GM18907 (cell line): ENCODE measurements around the gene ADAMTS2.

Source experiments
- ATAC-seq: cut with Tn5 transposase; IDR thresholded peaks from one replicate; pipeline ENCODE4 v1.9.1; 2021; ENCODE audit warnings: mild to moderate bottlenecking, moderate library complexity; ENCODE audit not compliant: unreplicated experiment

The ADAMTS2 gene

DNA sequence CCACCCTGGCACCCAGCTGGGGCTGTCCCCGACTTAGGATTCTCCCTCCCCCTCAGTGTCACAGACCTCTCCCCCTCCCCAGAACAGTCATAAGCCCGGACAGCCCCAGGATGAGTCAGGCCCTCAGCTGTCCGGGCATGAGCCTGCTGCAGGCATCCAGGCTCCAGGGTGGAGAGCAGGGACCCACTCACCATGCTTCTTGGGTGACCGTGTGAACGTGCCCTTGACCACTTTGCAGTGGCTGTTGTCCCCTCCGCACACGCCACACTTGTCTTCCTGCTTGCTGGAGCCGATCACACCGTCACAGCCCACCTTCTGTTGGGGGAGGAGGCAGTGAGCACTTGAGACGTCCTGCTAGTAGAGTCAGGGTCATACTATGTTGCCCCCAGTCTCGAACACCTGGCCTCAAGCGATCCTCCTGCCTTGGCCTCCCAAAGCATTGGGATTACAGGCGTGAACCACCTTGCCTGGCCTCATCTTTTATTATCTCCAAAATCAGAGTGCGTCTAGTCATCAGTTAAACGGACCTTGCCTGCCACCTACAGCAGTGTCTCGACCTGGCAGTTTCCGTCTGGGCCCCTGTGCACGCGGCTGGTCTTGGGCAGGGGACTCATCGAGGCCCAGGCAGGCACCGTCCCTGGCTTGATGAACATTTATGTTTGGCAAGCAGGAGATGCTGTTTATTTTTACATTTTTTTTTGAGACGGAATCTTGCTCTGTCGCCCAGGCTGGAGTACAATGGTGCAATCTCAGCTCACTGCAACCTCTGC, 212.5 kb downstream of the ADAMTS2 start:
- ATAC-seq, result no peak

DNA sequence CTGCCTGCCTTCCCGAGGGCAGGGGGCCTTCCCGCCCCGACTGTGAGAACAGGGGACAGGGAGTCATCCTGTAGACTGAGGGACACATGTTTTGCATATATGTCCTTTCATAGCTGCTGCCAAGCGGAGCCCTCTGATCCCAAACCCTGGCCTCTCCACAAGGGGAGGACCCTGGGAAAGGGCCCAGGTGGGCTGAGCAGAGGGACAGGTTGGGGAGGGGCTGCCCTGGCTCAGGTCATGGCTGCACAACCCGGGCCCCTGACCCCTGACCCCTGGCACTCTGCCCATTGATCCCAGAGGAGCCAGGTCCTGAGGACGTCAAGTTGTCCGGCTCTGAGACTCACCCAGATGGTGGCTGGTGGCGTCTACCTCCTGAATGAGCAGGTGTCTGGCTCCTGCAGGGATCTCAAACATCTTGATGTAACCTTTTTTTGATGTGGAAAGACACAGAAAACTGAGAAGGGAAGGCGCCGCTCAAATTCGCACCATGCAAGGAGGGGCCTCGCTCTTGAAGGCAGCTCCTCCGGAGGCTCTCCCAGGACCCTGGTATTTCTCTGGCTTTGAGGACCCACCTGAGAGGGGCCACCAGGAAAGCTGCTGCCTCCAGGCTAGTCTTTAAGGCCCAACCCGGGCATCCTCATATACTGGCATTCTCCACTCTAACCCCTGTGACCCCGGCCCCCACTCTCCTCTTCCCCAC, 213.2 kb downstream of the ADAMTS2 start:
- ATAC-seq, result no peak

DNA sequence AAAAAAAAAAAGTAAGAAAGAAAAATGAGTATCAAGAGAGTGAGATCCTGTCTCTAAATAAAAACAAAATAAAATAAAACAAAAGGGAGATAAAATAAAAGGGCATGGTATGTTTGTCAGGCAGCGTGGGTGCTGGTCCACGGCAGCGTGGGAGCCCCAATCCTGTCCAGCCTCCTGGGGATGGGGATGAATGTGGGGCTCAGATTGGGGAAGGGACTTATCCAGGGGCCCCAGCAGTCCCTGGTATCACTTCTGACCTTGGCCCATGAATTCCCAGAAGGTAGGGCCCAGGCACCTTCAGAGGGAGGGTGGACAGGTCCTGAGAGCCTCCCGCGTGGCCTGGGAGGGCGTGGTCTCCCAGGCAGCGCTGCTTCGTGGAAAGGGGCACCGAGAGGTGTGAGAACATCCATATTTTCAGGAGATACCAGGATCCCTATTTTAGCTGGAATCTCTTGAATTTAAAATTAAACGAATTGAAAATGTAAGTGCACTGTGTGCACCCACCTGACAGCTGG, 213.9 kb downstream of the ADAMTS2 start:
- no peak for ATAC-seq

DNA sequence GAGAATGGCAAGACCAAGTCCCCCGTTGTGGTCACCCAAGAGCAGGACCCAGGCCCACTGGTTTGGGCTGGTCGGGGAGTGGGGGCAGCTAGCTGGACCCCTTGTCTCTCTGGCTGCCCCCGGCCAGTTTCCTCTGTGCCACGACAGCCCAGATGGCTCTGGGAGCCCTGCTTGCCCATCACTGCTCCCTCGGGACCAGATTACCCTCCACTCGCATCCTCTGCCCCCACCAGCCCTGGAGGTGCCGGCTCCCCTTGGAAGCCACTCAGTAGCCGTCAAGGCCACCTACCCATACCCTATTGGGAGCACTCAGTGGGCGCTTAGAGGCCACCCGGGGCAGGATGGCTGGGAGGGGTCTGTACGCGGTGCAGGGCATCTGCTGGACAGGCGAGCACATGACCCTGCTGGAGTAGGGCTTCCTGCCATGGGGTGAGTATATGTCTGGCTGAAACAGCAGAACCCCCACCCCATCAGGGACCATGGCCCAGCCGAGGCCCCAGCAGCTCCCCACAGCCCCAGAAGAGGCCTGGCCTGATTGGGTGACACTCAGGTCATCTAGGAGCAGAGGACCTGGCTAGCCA, 215.1 kb downstream of the ADAMTS2 start:
- ATAC-seq, result no peak

DNA sequence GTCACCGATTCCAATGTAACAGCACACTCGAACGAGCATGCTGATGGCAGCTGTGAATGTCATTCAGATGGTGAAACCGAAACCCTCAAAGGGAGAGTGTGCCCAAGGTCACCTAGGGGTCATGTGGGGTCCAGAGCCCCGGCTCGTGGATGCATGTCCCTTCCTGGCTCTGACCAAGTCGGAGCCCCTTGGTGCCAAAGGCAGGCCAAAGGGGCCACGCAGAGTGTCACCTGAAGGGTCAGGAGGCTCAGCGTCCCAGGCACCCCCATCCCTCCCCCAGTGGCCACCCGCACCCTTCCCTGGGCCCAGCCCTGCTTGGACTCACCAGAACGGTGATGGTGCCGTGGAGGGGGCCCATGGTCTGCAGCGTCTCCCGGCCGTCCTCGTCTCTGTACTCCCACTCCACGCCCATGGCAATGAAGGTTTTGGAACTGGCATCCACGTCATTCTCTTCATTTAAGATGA, 215.6 kb downstream of the ADAMTS2 start:
- no peak for ATAC-seq

DNA sequence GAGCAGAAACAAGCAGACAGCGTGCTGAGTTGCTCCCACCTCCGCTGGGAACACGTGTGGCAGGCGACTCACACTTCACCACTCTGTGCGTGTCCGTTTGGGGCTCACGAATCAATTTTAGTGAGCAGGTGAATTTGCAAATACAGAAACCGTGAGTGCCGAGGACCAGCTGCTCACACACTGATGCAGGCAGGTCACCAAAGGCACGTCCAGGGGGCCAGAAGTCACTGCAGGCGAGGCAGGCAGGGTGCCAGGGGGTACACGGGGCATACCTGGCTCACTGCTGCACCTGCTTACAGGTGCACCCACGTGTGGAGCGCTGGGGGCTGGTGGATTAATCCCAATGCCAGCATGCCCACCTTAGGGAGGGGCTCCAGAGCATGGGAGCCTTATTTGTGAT, 216.3 kb downstream of the ADAMTS2 start:
- ATAC-seq, result no peak

DNA sequence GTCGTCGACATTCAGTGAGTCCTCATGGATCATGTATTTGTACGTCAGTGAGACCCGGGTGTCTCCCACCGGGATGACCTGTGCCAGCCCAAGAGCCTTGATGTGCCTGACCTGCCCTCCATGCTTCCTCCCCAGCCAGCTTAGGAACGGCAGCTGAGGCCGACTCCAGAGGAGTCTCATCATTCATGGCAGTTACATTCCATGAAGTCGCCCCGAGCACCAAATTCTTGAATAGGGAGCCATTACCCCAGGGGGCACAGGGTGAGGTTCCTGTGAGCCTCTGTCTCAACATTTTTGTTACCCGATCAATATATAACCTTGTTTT, 217.3 kb downstream of the ADAMTS2 start:
- ATAC-seq, result no peak

DNA sequence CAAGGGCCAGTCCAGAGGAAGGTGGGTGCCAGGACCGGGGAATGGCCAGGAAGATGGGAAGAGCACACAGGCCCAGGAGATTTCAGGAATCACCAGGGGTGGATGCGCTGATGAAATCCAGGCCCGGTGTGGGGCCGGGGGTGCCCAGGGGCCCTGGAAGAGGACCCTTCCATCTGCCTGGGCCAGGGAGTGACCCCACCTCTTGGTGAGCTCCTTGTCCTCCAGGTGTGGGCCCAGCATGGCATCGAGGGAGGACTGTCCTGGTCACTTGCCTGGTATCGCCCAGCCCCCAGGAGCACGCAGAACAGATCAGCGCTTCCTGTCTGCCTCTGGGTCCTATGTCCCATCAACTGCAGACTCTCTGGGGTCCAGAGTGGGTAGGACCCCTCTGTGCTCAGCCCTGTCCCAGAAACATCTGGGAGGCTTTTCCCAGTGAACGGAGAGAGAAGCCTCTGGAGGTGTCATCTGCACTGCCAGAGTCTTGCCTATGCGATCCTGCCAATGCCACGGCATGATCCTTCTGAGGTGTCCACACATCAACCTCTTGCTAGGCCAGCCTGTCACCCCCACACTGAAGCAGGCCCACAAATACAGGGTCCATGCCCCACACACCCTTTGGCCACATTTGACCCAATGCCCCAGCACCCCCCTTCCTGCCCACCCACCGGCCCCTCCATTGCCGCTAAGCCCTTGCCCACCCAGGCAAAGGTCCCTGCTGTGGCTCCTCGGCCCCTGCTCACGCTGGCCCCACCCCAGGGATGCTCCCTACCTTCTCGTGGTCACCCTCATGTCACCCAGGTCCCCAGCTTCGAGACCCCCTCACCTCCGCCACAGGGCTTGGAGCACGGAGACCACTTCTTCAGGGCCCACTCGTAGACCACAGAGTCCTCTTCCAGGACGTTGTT, 217.9 kb downstream of the ADAMTS2 start:
- no peak for ATAC-seq

DNA sequence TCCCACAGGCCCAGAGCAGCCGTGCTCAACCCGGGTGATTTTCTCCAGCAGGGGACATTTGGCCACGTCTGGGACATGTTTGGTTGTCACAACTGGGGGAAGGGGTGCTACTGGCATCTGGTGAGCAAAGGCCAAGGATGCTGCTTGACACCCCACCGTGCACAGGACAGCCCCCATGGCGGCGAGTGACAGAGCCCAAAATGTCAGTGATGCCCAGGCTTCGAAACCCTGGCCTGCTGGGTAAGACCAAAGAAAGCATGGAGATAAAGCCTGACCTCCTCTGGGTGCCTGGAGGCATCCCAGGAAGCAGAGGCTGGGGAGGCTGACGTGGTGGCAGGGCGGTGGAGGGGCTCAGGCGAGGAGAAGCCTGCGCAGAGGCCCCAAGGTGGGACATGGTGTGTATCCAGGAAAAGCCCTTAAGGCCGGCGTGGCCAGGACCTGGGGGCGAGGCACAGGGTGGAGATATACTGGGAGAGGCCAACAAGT, 218.7 kb downstream of the ADAMTS2 start:
- ATAC-seq, result no peak

DNA sequence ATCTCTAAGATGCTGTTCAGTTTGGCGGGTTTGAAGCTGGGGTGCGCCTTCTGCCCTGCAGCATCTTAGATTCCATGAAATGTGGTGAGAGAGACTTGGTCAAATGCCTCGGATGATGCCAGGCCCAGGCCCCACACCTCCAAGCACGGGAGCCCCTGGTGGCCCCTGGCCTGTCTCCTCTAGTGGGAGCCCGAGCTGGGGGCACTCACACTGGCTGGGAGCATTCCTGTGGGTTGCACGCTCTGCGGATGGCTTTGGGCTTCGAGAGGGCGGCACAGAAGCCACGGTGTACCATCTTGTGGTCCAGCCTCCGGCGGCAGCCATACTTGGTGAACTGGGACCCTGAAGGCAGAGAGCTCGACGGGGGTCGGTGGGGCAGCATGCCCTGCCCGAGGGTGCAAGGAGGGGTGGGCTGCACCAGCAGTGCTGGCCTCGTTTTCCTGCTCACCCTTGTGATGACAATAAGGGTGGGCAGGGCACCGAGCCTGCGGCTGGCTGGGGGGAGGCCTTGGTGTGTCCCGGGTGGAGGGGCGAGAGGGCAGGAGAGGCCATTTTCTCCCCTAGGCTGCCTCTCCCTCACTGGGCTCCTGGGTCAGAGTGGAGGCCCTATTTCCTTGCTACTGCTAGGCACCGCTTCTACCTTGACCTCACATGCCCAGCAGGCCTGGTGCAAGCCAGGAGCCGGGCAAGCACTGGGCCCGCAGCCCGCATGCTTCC, 219.3 kb downstream of the ADAMTS2 start:
- ATAC-seq, result no peak

DNA sequence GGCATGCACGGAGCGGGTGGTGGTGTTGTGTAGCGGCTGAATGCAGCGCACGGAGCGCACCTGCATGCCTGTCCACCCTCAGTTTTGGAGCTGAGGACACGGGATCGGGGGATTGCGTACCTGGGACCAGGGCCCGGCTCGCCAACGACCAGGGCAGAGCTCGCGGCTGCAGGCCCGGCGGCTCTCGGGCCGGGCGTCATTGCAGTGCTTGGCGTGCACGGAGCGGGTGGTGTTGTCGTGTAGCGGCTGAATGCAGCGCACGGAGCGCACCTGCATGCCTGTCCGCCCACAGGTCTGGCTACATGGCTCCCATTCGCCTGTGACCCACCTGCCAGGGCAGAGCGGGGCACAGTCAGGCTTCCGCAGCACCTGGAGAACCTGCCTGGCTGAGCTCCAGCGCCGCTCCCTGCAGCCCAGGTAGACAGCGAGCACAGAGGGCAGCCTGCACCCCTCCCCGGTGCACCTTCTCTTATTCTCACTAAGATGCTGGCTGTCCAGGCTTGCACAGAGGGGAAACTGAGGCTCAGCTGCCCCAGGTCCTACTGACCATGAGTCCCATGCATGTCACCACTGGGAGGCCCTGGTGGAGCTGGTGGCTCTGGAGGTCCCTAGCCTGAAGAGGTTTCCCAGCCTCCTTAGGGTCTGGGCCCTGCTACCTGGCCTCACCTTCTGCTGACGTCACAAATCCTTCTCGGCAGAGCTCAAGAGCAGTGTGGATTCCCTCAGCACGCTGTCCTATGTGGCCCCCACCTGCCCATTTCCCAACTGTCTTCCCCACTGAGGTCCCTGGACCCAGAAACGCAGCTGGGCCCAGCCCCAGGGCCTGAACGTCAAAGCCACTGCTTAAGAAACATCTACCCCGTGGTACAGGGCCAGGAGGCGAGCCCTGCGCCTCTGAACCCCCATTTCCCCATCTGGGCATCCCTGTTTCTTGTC, 220.1 kb downstream of the ADAMTS2 start:
- ATAC-seq, result no peak

DNA sequence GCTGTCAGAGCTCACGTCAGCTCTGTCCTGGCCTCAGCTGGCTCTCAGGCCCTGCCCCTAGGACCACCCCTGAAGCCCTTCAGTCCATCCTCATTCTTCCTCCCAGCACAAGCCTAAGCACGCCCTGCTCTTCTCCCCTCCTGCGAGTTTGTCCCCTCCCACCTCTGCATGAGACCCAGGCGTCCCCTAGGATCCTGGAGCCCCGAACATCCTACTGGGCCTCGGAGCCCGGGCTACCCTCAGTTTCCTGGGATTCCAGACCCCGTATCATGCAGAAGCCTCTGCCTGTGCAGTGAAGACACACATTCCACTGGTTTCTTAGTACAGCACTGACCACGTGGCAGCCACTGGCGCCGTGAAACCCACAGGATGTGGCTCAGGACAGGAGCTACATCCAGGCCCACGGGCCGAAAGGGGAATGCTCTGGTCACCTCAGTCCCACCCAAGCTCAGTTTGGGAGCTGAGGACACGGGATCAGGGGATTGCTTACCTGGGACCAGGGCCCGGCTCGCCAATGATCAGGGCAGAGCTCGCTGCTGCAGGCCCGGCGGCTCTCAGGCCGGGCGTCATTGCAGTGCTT, 220.9 kb downstream of the ADAMTS2 start:
- no peak for ATAC-seq

DNA sequence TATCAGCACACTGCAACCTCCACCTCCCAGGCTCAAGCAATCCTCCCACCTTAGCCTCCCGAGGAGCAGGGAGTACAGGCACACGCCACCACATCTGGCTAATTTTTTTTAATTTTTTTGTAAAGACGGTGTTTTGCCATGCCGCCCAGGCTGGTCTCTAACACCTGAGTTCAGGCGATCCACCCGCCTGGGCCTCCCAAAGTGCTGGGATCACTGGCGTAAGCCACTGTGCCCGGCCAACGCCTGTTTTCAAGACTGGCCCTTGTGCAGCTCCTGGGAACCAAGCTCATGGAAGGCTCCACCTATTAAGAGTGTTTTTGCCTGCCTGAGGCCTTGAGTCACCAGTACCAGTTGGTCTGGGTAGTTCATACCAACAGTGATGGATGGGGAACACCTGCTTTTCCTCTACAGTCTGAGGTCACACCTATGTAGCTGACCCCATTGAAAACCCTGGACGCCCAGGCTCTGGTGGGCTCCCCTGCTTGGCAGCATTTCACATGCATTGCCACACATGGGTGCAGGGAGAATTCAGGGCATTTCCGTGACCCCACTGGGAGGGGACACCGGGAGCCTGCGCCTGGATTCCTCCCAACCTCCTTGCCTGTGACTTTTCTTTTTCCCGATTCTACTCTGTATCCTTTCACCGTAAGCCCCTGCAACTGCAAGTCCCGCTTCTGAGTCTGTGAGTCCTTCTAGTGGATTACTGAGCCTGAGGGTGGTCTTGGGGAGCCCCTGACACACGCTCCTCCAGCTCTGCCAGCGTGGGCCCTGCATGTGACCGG, 221.6 kb downstream of the ADAMTS2 start:
- ATAC-seq, result no peak

DNA sequence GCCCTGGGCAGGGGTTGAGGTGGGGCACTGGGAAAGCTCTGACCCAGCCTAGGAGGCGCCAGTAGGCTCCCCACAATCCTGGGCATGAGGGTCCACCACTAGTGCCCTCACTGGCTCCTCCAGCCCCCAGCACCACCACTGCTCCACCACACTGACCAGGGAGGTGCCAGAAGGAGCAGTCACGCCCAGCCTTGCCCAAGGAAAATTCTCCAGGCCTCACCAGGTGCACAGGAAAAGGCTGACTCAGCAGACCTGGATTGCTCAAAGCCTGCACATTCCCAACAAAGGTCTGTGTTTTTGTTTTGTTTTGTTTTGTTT, 222.2 kb downstream of the ADAMTS2 start:
- no peak for ATAC-seq

DNA sequence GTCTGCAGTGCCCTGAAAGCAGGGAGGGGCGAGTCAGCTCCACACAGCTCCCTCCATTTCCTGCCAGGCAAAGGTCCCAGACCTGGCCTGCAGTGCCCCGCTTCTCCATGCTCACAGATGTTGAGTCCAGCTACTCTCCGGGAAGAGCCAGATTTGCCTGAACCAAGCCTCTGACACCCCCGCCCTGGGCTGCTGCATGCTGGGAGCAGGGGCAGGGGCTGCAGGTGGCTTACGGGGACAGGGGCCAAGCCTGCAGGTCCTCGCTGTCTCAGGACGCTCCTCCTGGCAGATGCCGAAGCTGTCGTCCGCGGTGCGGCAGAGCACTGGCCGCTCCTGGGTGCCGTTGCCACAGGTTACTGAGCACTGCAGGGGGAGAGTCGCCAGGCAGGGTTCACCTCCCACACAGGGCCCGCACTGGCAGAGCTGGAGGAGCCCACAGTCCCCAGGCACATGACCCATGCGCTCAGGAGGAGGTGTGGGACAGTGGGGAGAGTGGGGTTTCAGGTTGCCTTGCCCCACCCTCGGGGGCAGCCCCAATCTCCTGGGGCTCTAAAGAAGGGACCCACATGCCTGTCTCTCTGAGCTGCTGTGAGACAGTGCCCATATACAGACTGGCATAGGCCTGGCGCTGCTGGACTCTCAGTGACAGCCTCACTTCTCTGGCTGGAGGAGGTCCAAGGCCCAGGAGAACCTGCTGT, 222.7 kb downstream of the ADAMTS2 start:
- no peak for ATAC-seq

DNA sequence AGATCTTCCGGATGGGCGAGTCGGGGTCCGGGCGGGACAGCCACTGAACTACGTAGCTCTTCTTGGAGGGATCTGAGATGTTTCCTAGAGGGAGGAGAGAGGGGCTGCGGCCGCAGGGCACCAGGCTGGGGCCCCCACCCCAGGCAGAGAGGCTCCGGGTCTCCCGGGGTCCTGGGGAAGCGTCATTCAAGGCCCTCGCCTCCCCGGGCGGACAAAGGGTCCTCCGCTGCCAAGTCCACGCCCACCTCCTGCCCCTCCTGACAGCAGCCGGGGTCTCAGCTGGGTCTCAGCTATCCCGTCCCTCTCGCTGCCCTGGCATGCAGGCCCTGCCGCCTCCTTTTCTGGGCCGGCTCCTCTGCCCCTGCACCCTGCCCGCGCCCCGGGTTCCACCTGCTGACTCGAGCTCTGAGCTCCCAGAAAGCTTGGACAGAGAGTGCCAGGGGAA, 223.6 kb downstream of the ADAMTS2 start:
- ATAC-seq, result no peak

DNA sequence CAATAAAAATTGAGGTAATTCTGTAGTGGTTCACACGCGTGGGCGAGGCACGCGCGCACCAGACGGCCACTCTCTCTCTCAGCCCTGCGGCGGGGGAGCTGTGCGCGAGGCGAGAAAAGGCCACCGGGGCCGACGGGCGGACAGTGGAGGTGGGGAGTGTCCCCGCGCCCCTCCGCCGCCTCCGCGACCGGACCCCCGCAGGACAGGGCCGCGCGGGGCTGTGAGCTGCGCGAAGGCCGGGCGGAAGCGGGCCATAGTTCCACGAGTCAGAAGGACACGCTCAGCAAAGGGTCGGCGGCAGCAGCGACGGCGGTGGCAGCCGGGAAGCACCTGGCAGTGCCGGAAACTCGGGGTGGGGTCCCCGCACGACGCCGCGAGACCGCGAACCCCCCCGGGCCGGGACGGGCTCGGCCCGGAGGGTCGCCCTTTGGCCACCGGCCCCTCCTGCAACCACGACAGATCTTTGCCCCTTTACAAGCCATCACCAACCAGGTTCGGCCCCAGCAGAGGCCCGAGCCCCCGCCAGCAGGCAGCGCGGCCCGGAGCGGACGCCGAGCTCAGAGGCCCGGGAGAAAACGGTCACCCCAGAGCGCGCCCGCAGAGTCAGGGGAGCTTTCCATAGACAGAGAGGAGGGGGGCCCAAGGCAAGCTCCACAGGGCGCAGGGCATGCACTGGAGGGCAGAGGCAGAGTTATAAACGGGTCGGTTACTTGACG, 224.2 kb downstream of the ADAMTS2 start:
- ATAC-seq, result no peak
